ENCODE results near the gene ADD3. TPM values are rescaled to one million over a fixed set of nuclear protein-coding genes. Genes with fewer than 3 reads are reported as not detected.

ADD3 gene
- total and polyA plus RNA-seq, 2 of the 13 experiments (the other 11 are each of a cell fraction or from before 2014, with no cell fraction given): 44.7 to 57.5 TPM

GRCh38 chr10:109977382-109977806 lies 30.4 kb upstream of the ADD3 start (continued):
- TF ChIP-seq ZBTB40 (IDR thresholded peaks at IDR 0.05) (no peak), ZBTB40 (CRISPR knock-in tag; IDR thresholded peaks at IDR 0.05) (no peak), ZSCAN9 (CRISPR knock-in tag; IDR thresholded peaks at IDR 0.05; ENCODE audit: borderline replicate concordance) (peak; percentile 50; the same call in 1 of the 2 replicates), TBL1XR1 (IDR thresholded peaks at IDR 0.05; ENCODE audit: borderline replicate concordance, low read length, partially characterized antibody) (peak; percentile 73), ZNF337 (CRISPR knock-in tag; IDR thresholded peaks at IDR 0.05; ENCODE audit: borderline replicate concordance, low read depth) (no peak), CTCF (CRISPR knock-in tag; IDR thresholded peaks at IDR 0.05) (no peak), ZNF790 (CRISPR knock-in tag; IDR thresholded peaks at IDR 0.05; ENCODE audit: borderline replicate concordance) (no peak), MBD4 (IDR thresholded peaks at IDR 0.05; ENCODE audit: borderline replicate concordance, low read length) (0 out of 2 replicates have a peak, but pooled peaks have one; percentile 4), ARID3A (IDR thresholded peaks at IDR 0.05; ENCODE audit: low read depth, low read length) (no peak; the same call in 1 of the 2 replicates), ZNF251 (CRISPR knock-in tag; IDR thresholded peaks at IDR 0.05) (no peak), PAX8 (CRISPR knock-in tag; IDR thresholded peaks at IDR 0.05; ENCODE audit: borderline replicate concordance) (no peak), ZNF891 (CRISPR knock-in tag; IDR thresholded peaks at IDR 0.05) (no peak), SRSF1 (optimal IDR thresholded peaks at IDR 0.05; ENCODE audit: low read depth, low read length) (no peak), KAT8 (CRISPR knock-in tag; IDR thresholded peaks at IDR 0.05) (peak; percentile 57; the same call in 1 of the 2 replicates), ZNF580 (CRISPR knock-in tag; IDR thresholded peaks at IDR 0.05; ENCODE audit: borderline replicate concordance, low read depth) (no peak), FOXJ3 (CRISPR knock-in tag; IDR thresholded peaks at IDR 0.05; ENCODE audit: borderline replicate concordance) (no peak), HMGA1 (CRISPR knock-in tag; conservative IDR thresholded peaks at IDR 0.05) (no peak)

Measured in HepG2 (cell line).